Adrenal gland (tissue), 12 donors: ENCODE data around the gene DNAH9. TPM values are rescaled to one million over a fixed set of nuclear protein-coding genes. Genes with fewer than 3 reads are reported as not detected.

Experiments
- DNase-seq, 7 donors: peaks; one replicate each; pipeline ENCODE4 v3.0.0-alpha.2; 2019 to 2020
- H3K27ac ChIP-seq, 5 donors: fragments of 200-600 bp; sonication (generic) in 4 of 5; 1 replicate in 3 of 5; 2 replicates in 2 of 5; pipeline versions ENCODE4 v1.5.1 to v1.8.0; 2016 to 2020; ENCODE audit warnings: mild to moderate bottlenecking in 1 of 5
- H3K27me3 ChIP-seq: fragments of 200-600 bp; 2 replicates; pipeline ENCODE4 v1.8.0; 2021
- H3K36me3 ChIP-seq, 2 donors: fragments of 200-600 bp; replicated peaks in 1 of 2; 1 replicate in 1 of 2; 2 replicates in 1 of 2; pipeline versions ENCODE4 v1.5.1 to v1.8.0; 2018 to 2022
- H3K4me1 ChIP-seq, 2 donors: fragments of 200-600 bp; replicated peaks in 1 of 2; 1 replicate in 1 of 2; 2 replicates in 1 of 2; pipeline versions ENCODE4 v1.5.1 to v1.8.0; 2018 to 2021
- H3K4me3 ChIP-seq, 4 donors: fragments of 200-600 bp; sonication (generic) in 3 of 4; one replicate each; pipeline ENCODE4 v1.5.1; 2016 to 2018
- H3K9me3 ChIP-seq, 3 donors: fragments of 200-600 bp; sonication (generic) in 1 of 3; replicated peaks in 1 of 3; 1 replicate in 2 of 3; 2 replicates in 1 of 3; pipeline versions ENCODE4 v1.5.1 to v1.8.0; 2016 to 2021
- POLR2A ChIP-seq, 2 donors: fragments of 450-650 bp; IDR thresholded peaks; one replicate each; pipeline ENCODE4 v1.6.1; 2017; ENCODE audit warnings: antibody characterized with exemption in 2 of 2, mild to moderate bottlenecking in 2 of 2, moderate library complexity in 1 of 2
- WGBS, 4 donors: extraction: QIAGEN DNeasy Blood & Tissue Kit in 2 of 4; methylation state at CpG; one replicate each; pipeline versions ENCODE4 v1.1.5 to v1.1.7; 2013 to 2017; 5-methylcytosine and 5-hydroxymethylcytosine counted together
- intact Hi-C, 2 donors: fragments of 100-400 bp; cut with DNase I; formaldehyde crosslinking; loops; one replicate each; pipeline versions ENCODE4 v1.14.1 to v1.15.0; 2022 to 2023
- polyA plus RNA-seq, 3 donors: library from polyadenylated mRNA; stranded (reverse); fragments of 200-250 nt in 2 of 3; fragments of 350-450 nt in 1 of 3; fragmentation: Illumina TruSeq in 1 of 3; extraction: RNeasy Lipid Tissue Mini Kit (QIAGEN cat#74804) in 1 of 3; gene quantifications; one replicate each; pipeline ENCODE4 v1.2.3, GENCODE V29; 2013 to 2014
- total RNA-seq, 9 donors: library from RNA; depleted of rRNA in 4 of 9; stranded (reverse); fragments of >200 nt in 4 of 9; fragments of 120-200 nt in 1 of 9; fragmentation: NEBNext Ultra II Directional in 1 of 9; extraction: Animal tissue kit (Norgen Biotek cat#: 25700) in 1 of 9; gene quantifications; one replicate each; pipeline versions ENCODE4 v1.1.0 to v1.2.4, GENCODE V29; 2013 to 2023
- TF ChIP-seq, protein P1 (sequence below), 6 experiments: fragments of 450-650 bp in 4 of 6; fragments of 200-600 bp in 2 of 6; sonication (generic) in 1 of 6; IDR thresholded peaks; 1 replicate in 5 of 6; 2 replicates in 1 of 6; pipeline versions ENCODE4 v1.5.1 to v1.8.0; 2016 to 2021; ENCODE audit warnings: antibody characterized with exemption in 6 of 6, mild to moderate bottlenecking in 2 of 6, moderate library complexity in 1 of 6
- donor health status: healthy with polysubstance abuse.
- donor health status: Bipolar disorder and iron deficiency.
- donor health status: DM: yes; HTN: yes; CAD: no.
- donor health status: DM: no; HTN: no; CAD: no.
- donor health status: DM: no; HTN: no; CAD: no.
- donor health status: DM: yes; HTN: yes; CAD: no.

DNAH9 gene
- total and polyA plus RNA-seq, 12 donors: 0.28 to 3.5 (median 1.2) TPM

DNA sequence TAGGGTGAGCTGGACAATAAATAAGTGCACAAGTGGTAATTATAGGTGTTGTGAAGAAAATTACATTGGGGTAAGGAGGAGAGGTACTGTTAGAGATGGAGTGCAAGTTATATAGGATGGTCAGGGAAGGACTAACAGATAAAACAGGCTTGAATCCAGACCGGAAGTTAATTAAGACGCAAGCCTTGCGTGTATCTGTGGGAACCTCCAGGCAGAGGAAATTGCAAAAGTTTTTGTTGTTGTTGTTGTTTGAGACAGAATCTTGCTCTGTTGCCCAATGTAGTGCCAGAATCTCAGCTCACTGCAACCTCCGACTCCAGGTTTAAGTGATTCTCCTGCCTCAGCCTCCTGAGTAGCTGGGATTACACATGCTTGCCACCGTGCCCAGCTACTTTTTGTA is 401.4 kb downstream of the DNAH9 start:
- Histone ChIP-seq H3K36me3 (no peaks in the 10 kb centered on the region), H3K27ac (no peak overlapping the region), H3K9me3 (no peaks in the 10 kb centered on the region), H3K4me3 (no peak overlapping the region), H3K27me3 (no peaks in the 10 kb centered on the region), H3K4me1 (peaks cover 0 to 15% of the 10 kb centered on the region in 2 donors)
- intact Hi-C loops: no loop called here
- TF ChIP-seq, protein P1, sequence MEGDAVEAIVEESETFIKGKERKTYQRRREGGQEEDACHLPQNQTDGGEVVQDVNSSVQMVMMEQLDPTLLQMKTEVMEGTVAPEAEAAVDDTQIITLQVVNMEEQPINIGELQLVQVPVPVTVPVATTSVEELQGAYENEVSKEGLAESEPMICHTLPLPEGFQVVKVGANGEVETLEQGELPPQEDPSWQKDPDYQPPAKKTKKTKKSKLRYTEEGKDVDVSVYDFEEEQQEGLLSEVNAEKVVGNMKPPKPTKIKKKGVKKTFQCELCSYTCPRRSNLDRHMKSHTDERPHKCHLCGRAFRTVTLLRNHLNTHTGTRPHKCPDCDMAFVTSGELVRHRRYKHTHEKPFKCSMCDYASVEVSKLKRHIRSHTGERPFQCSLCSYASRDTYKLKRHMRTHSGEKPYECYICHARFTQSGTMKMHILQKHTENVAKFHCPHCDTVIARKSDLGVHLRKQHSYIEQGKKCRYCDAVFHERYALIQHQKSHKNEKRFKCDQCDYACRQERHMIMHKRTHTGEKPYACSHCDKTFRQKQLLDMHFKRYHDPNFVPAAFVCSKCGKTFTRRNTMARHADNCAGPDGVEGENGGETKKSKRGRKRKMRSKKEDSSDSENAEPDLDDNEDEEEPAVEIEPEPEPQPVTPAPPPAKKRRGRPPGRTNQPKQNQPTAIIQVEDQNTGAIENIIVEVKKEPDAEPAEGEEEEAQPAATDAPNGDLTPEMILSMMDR (IDR thresholded peaks at IDR 0.05): no peak
- TF ChIP-seq POLR2A (IDR thresholded peaks at IDR 0.05): no peak
- 84 to 90% (median 87%) methylated on average over 5 of the region's 5 CpGs for WGBS, 4 donors
- no peak for DNase-seq

DNA sequence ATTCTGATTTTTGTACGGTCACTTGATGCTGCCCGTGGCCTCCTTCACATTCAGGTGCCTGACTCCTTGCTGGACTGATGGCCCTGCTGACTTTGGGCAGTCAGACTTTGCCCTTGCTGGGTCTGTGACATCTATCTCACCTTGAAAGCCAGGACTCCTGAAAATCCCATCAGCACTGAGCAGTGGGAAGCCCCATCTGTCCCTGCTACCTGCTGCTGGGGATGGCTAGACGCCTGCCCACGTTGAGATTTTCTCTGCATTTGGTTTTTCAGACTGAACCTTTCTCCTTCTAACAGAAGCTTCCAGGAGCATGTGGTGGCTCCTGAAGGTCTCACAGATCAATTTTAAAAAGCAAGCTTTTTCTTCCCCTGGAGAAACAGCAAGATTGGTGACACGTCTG is 409.2 kb downstream of the DNAH9 start:
- H3K36me3 ChIP-seq: no peaks in the 10 kb centered on the region
- WGBS, 4 donors: 79 to 92% (median 90%) methylated on average over 5 of the region's 5 CpGs
- no peak for TF ChIP-seq POLR2A (IDR thresholded peaks at IDR 0.05)
- TF ChIP-seq, protein P1 (IDR thresholded peaks at IDR 0.05): no peak
- no peak for DNase-seq
- no peaks in the 10 kb centered on the region for H3K9me3 ChIP-seq
- no peaks in the 10 kb centered on the region for H3K4me1 ChIP-seq
- no peaks in the 10 kb centered on the region for H3K27me3 ChIP-seq
- H3K27ac ChIP-seq: no peak overlapping the region
- H3K4me3 ChIP-seq: no peak overlapping the region
- intact Hi-C loops: no loop called here
